ENCODE measurements around the gene OTOA. TPM values are rescaled to one million over a fixed set of nuclear protein-coding genes. Genes with fewer than 3 reads are reported as not detected.

Gene OTOA
- total and polyA plus RNA-seq, 2 donors (not counting 3 experiments of a cell fraction or from before 2014, with no cell fraction given), result 0.22 TPM; not detected in 1

DNA sequence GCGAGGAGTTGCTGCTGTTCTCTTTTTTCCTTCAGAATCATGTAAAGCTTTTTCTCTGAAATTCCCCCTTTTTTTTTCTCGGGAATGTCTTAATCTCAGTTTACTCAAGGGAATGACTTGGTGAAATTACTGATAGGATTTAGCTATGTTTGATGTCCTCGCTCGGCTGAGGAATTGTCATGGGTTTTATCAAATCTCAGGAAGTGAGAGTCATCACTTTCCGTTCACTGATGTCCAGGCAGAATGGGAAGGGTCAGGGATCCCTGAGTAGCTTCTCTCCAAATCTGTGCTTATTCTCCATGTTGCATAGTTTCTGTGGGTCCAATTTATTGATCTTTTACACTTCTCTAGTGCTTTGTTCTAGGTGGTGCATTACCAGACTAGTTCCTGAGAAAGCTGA is 17.7 kb upstream of the OTOA start:
- Histone ChIP-seq H3K4me1 (ENCODE audit: control insufficient read depth, extremely low read depth, insufficient read depth, low read length) (peaks cover 11% of the 10 kb centered on the region), H3K36me3 (ENCODE audit: control insufficient read depth in 2 of 2, extremely low read depth in 1 of 2, insufficient read depth in 2 of 2, low read length in 2 of 2) (no peaks in the 10 kb centered on the region), H3K27ac (ENCODE audit: insufficient read depth, low read depth, low read length) (peak overlapping the region; percentile 53), H3K4me3 (replicated peaks in 1 of 3; ENCODE audit: insufficient read depth in 1 of 3, low read depth in 1 of 3, low read length in 3 of 3) (no peak overlapping the region), H2AFZ (ENCODE audit: low read depth, low read length) (no peak overlapping the region), H3K9ac (replicated peaks; ENCODE audit: extremely low read depth, insufficient read depth, low read length) (no peak overlapping the region), H3K79me2 (ENCODE audit: control insufficient read depth, insufficient read depth, low read length) (peaks cover 18% of the 10 kb centered on the region), H3K9me3 (replicated peaks; ENCODE audit: control insufficient read depth, insufficient read depth, low read length) (no peaks in the 10 kb centered on the region), H4K20me1 (replicated peaks; ENCODE audit: control insufficient read depth, extremely low read depth, insufficient read depth, low read length) (peaks cover 3% of the 10 kb centered on the region), H3K27me3 (ENCODE audit: control insufficient read depth in 2 of 2, insufficient read depth in 2 of 2, low read length in 2 of 2) (no peaks in the 10 kb centered on the region), H3K4me2 (ENCODE audit: insufficient read depth, low read length) (peak overlapping the region; percentile 65), H3K9me1 (replicated peaks; ENCODE audit: control insufficient read depth, extremely low read depth, insufficient read depth, low read length) (no peaks in the 10 kb centered on the region)
- FAIRE-seq, result no peak
- BruUV-seq (replicated peaks), result no TSS peak
- DNase-seq (ENCODE audit: low read depth, low spot score), result no peak
- no peak for TF ChIP-seq POLR2AphosphoS5 (IDR thresholded peaks at IDR 0.05; ENCODE audit: insufficient read depth, low read depth, low read length)
- no peak for TF ChIP-seq MAX (IDR thresholded peaks at IDR 0.05; ENCODE audit: insufficient read depth, insufficient read length)
- no peak for TF ChIP-seq FOS (IDR thresholded peaks at IDR 0.05; ENCODE audit: borderline replicate concordance, insufficient read depth, low read length)
- no peak for TF ChIP-seq CTCF (IDR thresholded peaks at IDR 0.05; ENCODE audit: extremely low read depth in 1 of 2, insufficient read depth in 1 of 2, low read depth in 1 of 2, low read length in 2 of 2)
- no peak for TF ChIP-seq JUN (IDR thresholded peaks at IDR 0.05; ENCODE audit: borderline replicate concordance, insufficient read depth, insufficient read length, low read depth)
- no peak for TF ChIP-seq GATA2 (IDR thresholded peaks at IDR 0.05; ENCODE audit: insufficient read depth, insufficient read length, low read depth, low read length)
- no peak for TF ChIP-seq POLR2A (IDR thresholded peaks at IDR 0.05; ENCODE audit: low read depth, low read length)
- TF ChIP-seq MYC (IDR thresholded peaks at IDR 0.05; ENCODE audit: low read depth, low read length), result no peak
- no peak for TF ChIP-seq EZH2 (IDR thresholded peaks at IDR 0.05; ENCODE audit: borderline replicate concordance, low read depth, low read length, severe bottlenecking)
- ChIA-PET CTCF (interaction anchor here (0.6 to 2.2 kb wide), 7 partner anchors 8 to 61 kb away, joined by 3 to 32 read pairs (median 6); no protein-coding TSS in a partner anchor), POLR2A (no interaction called here)
- intact Hi-C loops (cut with micrococcal nuclease), result no loop called here
- dilution Hi-C loops (cut with MboI; ENCODE audit: extremely low pct_ligation_motif_present, low sequenced_read_pairs), result no loop called here

Measured in endothelial cell of umbilical vein (primary cell).